ENCODE data around the gene RAVER1.

Gene RAVER1

GRCh38 chr19:10364644-10365043 lies 31.3 kb upstream of the RAVER1 start:
- no peak for ATAC-seq
- no peak for TF ChIP-seq ZFP3 (CRISPR knock-in tag; IDR thresholded peaks at IDR 0.05)
- TF ChIP-seq OSR1 (CRISPR knock-in tag; IDR thresholded peaks at IDR 0.05), result no peak
- TF ChIP-seq BACH2 (CRISPR knock-in tag; IDR thresholded peaks at IDR 0.05; ENCODE audit: borderline replicate concordance), result no peak
- TF ChIP-seq TSHZ2 (CRISPR knock-in tag; IDR thresholded peaks at IDR 0.05), result no peak
- TF ChIP-seq POU6F1 (CRISPR knock-in tag; IDR thresholded peaks at IDR 0.05; ENCODE audit: borderline replicate concordance, low read depth), result no peak
- no peak for TF ChIP-seq CSDC2 (CRISPR knock-in tag; IDR thresholded peaks at IDR 0.05)
- no peak for TF ChIP-seq ZNF8 (CRISPR knock-in tag; IDR thresholded peaks at IDR 0.05)
- no peak for TF ChIP-seq ISL1 (CRISPR knock-in tag; IDR thresholded peaks at IDR 0.05)
- no peak for TF ChIP-seq ZNF565 (CRISPR knock-in tag; conservative IDR thresholded peaks at IDR 0.05; ENCODE audit: low read depth)
- TF ChIP-seq GLIS3 (CRISPR knock-in tag; IDR thresholded peaks at IDR 0.05), result no peak
- TF ChIP-seq ARNTL (CRISPR knock-in tag; IDR thresholded peaks at IDR 0.05; ENCODE audit: borderline replicate concordance, low read depth), result no peak
- TF ChIP-seq ZC3H10 (CRISPR knock-in tag; IDR thresholded peaks at IDR 0.05), result no peak

- ATAC-seq, result no peak
- no peak for TF ChIP-seq TOX (CRISPR knock-in tag; IDR thresholded peaks at IDR 0.05; ENCODE audit: borderline replicate concordance)
- no peak for TF ChIP-seq ESRRG (CRISPR knock-in tag; IDR thresholded peaks at IDR 0.05)
- no peak for TF ChIP-seq ZNF8 (CRISPR knock-in tag; IDR thresholded peaks at IDR 0.05)
These were observed 30.5 kb upstream of the RAVER1 start for GRCh38 chr19:10363789-10364281.

GRCh38 chr19:10362259-10362658 lies 28.9 kb upstream of the RAVER1 start:
- no peak for ATAC-seq
- no peak for TF ChIP-seq OSR1 (CRISPR knock-in tag; IDR thresholded peaks at IDR 0.05)
- TF ChIP-seq RARB (CRISPR knock-in tag; IDR thresholded peaks at IDR 0.05), result no peak
- no peak for TF ChIP-seq ZNF70 (CRISPR knock-in tag; IDR thresholded peaks at IDR 0.05)
- no peak for TF ChIP-seq ISL1 (CRISPR knock-in tag; IDR thresholded peaks at IDR 0.05)
- TF ChIP-seq TCF4 (CRISPR knock-in tag; IDR thresholded peaks at IDR 0.05; ENCODE audit: borderline replicate concordance), result no peak
- TF ChIP-seq ZFP3 (CRISPR knock-in tag; IDR thresholded peaks at IDR 0.05), result no peak
- TF ChIP-seq GLIS3 (CRISPR knock-in tag; IDR thresholded peaks at IDR 0.05), result no peak
- TF ChIP-seq ESRRG (CRISPR knock-in tag; IDR thresholded peaks at IDR 0.05), result no peak
- TF ChIP-seq SNAI2 (CRISPR knock-in tag; IDR thresholded peaks at IDR 0.05), result no peak
- TF ChIP-seq CSDC2 (CRISPR knock-in tag; IDR thresholded peaks at IDR 0.05), result no peak
- TF ChIP-seq ZNF8 (CRISPR knock-in tag; IDR thresholded peaks at IDR 0.05), result no peak
- no peak for TF ChIP-seq CREB5 (CRISPR knock-in tag; IDR thresholded peaks at IDR 0.05; ENCODE audit: low read depth)
- no peak for TF ChIP-seq ZFP30 (CRISPR knock-in tag; IDR thresholded peaks at IDR 0.05)
- TF ChIP-seq BACH2 (CRISPR knock-in tag; IDR thresholded peaks at IDR 0.05; ENCODE audit: borderline replicate concordance), result no peak
- no peak for TF ChIP-seq PATZ1 (CRISPR knock-in tag; IDR thresholded peaks at IDR 0.05; ENCODE audit: borderline replicate concordance)
- TF ChIP-seq TSHZ2 (CRISPR knock-in tag; IDR thresholded peaks at IDR 0.05), result no peak
- no peak for TF ChIP-seq CSRNP3 (CRISPR knock-in tag; IDR thresholded peaks at IDR 0.05)
- no peak for TF ChIP-seq ZC3H10 (CRISPR knock-in tag; IDR thresholded peaks at IDR 0.05)
- no peak for TF ChIP-seq ZNF565 (CRISPR knock-in tag; conservative IDR thresholded peaks at IDR 0.05; ENCODE audit: low read depth)
- no peak for TF ChIP-seq ARNTL (CRISPR knock-in tag; IDR thresholded peaks at IDR 0.05; ENCODE audit: borderline replicate concordance, low read depth)
